Activated naive CD8-positive, alpha-beta T cell treated with anti-CD3 and anti-CD28 coated beads, Interleukin-2, amount 50 U/mL, for 16 hours (primary cell): ENCODE results near the gene STKLD1.
"Not testable (repeated sequence)": the region's sequence is repeated elsewhere in the genome, so short reads cannot be mapped to it uniquely, and the experiment has no call there.

Experiments used
- DNase-seq: peaks from one replicate; pipeline ENCODE4 v3.0.0-alpha.2; 2020; ENCODE audit warnings: low read depth, low spot score

STKLD1 gene

DNA sequence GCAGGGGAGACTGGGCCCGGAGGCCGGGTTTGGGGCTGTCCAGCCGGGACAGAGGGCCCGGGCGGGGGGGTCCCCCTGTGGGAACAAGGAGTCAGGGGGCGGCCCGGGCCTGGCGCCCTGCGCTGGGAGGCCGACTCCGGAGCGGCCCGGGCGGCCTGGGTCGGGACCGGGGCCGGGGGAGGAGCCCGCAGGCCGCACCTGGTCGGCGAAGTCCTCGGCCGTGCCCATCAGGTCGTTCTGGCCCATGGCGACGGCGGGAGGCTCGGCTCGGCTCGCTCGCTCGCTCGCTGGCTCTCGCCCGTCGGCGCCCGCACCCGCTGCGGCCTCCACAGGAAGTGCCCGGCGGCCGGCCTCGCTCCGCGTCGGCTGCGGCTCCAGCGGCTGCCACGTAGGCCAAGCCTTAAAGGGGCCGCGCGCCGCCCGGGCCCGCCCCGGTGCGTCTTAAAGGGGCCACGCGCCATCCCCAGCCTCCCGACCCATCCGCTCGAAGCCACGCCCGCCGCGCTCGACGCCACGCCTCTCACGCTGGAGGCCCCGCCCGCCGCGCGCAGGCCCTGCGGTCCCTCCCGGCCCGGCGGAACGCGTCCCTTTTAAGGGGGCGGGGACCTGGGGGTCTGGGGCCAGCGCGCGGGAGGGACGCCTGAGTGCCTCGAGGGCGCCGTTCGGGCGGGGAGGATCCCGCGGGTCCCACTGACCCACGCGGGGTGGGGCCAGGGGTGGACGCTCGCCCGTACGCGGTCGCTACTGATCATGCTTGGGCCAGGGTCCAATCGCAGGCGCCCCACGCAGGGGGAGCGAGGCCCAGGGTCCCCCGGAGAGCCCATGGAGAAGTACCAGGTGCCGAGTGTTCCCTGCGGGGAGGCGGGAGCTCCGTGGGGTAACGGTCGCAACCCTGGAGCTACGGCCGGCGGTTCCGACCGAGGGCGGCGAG lies at the start of gene STKLD1, which contains the start of gene SURF4:
Gene STKLD1, plus strand, starts transcription at position 643 of the 931 bp plus-strand sequence. Its CDS starts 108 bp downstream, at position 751.
Gene SURF4, minus strand, starts transcription at position 337 of the 931 bp plus-strand sequence. Its CDS starts 91 bp downstream, at position 246.
- DNase-seq: peak; percentile 88

DNA sequence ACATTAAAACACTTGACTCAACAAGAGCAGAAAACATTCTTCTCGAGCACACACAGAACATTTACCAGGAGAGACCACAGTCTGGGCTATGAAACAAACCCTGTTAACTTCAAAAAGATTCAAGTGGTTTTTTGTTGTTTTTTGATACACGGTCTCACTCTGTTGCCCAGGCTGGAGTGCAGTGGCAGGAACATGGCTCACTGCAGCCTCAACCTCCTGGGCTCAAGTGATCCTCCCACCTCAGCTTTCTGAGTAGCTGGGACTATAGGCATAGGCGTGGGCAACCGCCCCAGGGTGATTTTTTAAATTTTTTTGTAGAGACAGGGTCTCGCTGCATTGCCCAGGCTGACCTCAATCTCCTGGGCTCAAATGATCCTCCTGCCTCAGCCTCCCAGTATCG lies 49.1 kb upstream of the STKLD1 start:
- DNase-seq: not testable (repeated sequence)

DNA sequence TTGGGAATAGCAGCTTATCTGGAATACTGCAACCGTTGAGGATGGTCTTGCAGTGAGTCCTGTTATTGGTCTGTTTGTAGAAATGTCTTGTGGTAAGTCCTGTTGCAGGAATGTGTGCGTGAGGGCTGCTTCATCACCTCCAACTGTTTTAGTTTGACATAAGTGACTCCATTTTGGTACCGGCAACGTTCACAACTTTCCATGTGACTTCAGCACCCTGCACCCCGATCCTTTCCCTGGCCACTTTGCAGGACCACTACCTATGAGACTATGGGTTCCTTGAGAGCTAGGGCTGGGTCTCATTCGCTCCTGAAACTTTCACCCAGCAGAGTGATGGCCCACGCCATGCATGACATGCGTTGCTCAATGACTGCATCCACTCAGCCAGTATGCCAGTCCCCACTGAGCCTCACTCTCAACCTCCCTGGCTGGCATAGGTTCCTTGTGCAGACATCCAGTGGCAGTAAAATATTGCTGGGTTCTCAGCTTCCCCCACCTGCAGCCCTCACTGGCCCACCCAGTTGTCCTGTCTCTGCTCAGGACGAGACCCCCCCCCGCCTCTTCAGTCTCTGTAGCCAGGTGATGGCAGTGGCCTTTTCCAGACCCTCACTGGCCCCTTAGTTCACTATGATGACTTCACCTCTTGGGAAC lies 48.2 kb upstream of the STKLD1 start:
- DNase-seq: no peak

DNA sequence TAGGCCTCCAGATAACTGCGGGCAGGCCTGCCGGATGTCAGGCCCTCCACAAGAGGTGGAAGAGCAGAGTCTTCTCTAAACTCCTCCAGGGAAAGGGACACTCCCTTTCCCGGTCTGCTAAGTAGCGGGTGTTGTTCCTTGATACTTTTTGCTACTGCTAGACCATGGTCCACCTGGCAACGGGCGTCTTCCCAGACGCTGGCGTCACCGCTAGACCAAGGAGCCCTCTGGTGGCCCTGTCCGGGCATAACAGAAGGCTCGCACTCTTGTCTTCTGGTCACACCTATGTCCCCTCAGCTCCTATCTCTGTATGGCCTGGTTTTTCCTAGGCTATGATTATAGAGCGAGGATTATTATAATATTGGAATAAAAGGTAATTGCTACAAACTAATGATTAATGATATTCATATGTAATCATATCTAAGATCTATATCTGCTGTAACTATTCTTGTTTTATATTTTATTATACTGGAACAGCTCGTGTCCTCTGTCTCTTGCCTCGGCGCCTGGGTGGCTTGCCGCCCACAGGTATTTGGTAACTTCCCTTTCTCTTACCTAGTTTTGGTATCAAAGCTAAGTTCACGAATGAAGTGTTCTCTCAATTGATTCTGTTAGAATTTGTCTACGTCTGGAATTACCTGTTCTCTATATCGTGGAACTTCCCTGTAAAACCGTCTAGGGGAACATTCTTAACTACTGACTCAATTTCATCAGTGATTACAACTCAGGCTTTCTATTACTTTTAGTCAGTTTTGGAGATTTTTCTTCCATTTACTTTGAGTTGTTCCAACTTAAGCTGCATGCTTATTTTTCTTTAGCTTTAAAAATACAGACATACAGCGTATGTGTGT lies 46.6 kb upstream of the STKLD1 start:
- not testable (repeated sequence) for DNase-seq

DNA sequence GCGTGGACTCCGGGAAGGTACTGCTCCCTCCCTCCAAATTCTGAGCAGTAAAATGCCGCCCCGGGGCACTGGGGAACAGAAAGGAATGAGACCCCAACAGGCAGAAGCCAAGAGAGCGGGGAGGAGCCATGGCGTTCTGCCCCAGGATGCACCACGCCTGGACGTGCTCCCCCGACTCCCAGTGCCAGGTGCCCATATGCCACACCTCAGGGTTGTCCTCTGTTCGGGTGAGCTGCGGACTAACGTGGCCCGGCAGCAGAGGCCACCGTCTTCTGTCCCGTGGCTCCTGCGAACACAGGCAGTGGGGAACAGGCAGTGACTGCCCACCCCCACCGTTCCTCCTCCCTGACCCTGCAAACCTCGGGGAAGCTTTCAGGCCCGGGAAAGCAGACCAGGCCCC lies 44.9 kb upstream of the STKLD1 start:
- DNase-seq: no peak

DNA sequence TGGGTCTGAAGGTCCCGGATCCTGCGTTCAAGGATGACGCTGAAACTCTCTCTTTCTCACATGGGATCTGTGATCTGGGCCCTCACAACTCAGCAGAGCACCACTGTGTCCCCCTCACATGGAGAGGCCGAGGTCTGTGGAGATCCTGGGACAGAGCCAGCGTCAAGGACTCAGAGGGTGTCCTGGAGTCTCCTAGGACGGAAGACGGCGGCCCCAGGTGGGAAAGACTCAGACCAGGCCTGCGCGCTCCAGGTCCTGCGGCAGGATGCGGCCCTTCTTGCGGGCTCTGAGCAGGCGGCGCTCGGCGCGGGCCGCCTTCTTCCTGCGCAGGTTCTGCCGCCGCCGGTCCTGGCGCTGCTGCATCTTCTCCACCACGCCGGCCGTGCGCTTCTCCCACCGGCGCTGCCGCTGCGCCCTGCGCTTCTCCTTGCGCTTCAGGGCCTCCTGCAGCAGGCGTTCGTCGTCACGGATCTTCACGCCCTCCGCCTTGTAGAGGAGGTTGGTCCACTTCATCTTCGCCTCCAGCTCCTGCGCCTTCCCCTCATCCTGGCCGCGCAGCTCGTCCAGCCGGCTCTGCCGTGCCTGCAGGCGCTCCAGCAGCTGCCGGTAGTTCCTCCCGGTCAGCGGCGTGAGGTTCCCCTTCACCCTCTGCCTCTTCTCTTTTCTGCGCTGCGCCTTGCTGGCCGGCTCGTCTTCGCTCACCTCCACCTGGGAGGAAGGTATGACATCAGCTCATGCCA lies 44.4 kb upstream of the STKLD1 start:
- DNase-seq: no peak

DNA sequence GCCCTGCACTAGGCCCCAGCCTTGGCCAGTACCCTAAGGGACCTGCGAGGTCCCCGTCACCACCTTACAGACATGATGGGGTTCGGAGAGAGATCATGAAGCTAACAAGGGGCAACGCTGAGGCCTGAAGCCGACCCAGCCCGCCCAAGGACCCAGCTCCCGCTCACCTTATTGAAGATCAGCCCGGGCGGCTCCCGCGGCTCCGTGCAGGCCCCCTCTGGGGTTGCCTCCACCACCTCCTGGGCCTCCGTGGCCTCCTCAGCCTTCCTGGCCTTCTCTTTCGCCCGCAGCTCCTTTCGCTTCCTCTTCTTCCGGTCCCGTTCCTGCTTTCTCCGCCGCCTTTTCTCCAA lies 43.8 kb upstream of the STKLD1 start:
- DNase-seq: no peak

DNA sequence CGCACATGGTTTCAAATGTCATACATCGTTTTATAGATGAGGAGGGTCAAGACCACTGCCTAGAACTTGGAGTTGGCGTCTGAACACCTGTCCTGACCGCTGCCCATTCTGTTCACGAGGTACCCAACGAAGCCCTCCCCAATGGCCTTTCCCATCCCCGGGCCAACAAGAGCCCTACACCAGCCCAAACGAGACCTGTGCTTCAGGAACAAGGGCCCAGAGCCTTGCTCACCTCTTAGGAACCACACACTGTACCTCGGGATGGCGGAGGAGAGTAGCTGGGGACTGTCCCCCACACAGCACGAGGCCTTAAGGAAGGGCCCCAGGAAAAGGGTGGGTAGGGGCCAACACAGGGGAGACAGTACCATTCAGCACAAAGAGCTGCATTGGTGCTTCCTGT lies 43.2 kb upstream of the STKLD1 start:
- DNase-seq: no peak

DNA sequence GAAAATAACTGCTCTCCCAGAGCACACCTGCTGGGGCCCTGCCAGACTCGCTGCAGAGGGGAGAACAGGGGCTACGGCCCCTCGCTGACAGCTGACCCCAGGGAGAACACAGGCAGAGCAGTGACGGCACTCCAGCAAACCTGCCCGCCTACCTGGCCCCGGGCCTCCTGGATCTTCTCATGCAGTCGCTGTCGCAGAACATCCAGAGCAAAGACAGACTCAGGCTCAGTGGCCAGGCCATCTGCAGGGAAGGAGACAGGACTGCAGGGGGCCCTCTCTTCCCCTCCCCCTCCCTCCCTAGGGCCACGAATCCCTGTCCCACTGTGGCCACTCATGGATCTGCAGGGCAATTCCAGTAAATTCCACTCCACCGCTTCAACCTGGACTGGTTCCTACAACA lies 42.6 kb upstream of the STKLD1 start:
- no peak for DNase-seq

DNA sequence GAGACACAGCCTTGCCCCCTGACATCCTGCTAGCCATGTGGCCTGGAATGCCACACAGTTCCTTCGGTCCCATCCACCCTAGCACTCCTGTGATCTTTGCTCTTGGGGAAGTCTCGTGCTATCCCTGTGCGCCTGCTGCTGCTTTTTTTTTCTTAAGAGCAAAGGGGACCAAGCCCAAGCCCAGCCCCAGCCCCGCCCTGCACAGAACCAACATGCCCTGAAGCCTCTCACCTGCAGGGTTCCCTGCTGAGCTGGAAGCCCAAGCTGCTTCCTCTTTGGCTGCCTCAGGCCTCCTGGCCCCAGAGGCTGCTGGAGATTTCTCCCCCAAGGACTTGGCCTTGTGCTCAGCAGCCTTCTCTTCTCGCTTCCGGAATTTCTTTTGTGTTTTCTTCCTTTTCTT lies 42.0 kb upstream of the STKLD1 start:
- no peak for DNase-seq

DNA sequence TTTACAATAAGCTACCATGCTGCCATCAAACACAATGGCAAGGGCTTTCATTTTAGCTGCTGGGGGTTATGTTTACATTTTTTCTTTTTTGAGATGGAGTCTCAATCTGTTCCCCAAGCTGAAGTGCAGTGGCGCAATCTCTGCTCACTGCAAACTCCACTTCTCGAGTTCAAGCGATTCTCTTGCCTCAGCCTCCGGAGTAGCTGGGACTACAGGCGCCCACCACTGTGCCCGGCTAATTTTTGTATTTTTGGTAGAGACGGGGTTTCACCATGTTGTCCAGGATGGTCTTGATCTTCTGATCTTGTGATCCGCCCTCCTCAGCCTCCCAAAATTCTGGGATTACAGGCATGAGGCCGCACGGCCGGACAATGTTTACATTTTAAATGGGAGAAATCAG lies 41.3 kb upstream of the STKLD1 start:
- DNase-seq: not testable (repeated sequence)

DNA sequence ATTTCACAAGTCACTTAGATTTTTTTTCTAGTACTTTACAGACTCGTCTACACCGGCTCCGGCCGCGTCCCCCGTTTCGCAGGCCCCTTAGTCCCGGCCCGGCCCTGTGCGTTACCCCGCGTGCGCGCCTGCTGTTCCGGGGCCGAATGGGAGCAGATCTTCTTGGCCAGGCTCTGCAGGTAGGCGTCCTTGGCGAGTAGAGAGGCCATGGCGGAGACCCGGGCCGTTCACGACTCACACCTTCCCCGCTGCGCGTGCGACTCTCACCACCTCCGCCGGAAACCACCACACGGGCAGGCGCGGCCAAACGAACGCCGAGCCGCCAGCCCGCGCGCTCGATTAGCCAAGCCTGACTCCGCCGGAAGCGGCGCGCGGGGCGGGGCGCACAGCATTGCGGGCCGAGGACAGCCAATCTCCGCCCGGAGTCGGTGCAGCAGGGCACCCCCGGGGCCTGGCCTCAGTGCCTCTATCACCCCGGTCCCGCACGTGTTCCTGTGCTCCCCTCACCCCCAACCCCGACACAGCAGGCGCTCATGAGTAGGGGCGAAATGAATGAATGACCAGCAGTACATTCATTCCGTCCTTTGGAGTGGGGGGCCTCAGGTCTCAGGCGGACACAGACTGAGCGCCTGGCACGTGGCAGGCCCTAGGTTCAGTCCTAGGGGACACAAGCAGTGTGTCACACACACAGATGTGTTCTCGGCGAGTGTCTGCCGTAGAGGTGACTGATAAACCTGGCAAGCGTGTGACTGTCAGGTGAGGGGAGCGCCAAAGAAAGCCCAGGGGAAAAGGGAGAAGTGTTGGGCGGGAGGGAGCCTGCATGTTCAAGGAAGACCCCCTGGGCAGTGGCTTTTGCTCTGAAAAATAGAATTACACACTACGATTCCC lies 40.0 kb upstream of the STKLD1 start, which contains the start of gene SURF6:
Gene SURF6, minus strand, starts transcription at position 265 of the 888 bp plus-strand sequence. Its CDS starts 56 bp downstream, at position 209.
- peak; percentile 87 for DNase-seq

DNA sequence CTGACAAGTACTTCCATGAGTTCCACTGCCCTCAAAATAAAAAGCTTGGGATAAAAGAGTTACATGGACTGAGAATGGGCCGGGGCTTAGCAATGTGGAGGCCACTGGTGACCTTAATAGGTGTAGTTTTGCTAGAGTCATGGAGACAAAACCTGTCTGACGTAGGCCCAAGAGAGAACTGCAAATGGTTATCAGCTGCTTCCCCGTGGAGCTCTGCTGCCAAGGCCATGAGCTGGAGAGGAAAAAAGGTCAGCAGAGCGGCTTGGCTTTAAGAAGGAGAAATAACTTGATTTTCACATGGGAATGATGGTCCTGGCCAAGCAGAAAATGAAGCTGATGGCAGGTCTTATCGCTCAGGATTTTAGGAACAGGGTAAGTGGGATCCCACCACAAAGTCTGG lies 36.5 kb upstream of the STKLD1 start:
- DNase-seq: no peak

DNA sequence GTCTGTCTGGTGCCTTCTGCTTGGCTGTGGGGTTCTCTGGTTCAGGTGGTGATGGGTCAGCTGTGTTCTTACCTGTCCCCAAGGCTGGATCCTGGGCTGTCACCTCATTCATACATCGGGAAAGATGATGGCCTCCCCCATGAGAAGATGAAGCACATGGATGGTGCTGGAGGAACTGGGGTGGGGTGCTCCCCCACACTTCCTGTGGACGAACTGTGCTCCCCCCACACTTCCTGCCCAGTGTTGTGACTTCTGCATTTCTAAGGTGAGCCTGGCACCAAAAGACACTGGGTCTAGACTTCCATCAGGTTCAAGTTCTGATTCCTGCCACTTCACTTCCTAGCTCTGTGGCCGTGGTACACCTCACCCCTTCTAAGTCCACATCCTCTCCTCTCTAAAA lies 35.9 kb upstream of the STKLD1 start:
- DNase-seq: no peak

DNA sequence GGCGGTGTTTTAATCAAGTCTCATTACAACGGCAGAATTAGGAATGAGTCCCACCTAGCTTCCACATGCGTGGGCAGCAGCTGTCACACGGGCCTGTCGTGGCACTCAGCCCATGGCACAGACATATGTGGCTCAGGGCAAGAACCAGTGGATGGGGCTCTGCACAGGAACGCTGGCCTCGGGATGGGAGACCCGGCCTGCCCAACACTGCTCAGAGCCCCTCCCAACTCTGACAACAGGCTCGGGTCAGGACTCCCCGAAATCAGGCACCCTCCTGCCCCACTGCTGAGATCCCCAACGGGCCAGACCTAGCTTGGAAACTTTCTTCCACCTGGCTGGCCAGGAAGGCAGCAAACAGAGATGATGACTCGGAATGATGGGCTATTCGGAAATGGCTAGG lies 35.2 kb upstream of the STKLD1 start:
- DNase-seq: no peak

DNA sequence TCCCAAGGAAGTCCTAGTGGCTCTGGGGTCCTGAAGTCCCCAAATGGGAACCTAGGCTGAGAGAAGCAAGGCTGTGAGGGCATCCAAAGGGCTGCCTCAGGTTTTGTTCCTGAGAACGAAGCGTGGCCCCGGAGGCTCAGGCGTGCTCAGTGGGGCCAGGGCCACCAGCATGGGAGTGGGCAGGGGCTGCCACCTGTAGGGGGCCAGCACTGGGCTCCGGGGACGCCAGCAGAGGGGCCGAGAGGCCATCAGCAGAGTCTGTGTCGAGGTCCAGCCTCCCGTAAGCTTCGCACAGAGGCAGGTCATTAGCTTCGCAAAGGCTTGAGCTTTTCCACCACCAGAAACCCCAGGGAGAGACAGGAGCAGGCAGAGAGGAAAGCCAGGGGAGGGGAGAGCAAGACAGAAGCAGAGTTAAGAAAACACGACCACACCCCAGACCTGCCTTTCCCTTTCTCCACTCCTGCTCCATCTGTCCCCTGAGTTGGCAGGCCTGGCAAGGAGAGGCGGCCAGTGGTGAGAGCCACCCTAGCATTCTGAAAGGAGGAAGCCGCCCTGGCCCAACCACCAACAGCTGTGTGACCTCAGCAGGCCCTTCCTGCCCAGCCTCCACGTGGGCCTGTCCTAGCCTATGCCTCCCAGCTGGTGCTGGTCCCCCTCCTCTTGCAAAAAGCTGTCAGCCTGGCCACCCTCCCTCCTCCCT lies 34.6 kb upstream of the STKLD1 start:
- no peak for DNase-seq

DNA sequence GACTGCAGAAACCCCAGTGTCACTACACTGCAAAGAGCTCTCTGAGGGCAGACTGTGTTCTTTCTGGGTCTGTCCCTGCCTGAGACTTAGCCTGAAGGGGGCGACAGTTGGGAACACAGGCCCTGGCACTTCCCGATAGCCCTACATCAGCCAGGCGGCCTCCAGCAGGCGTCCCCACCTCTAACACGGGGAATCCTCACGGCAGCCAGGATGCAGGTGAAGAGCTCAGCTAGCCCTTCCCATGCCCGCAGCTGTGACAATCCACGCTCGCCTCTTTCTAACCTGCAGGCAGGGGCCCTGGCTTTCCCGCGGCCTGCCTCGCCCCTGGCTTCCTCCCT lies 34.1 kb upstream of the STKLD1 start:
- DNase-seq: no peak

DNA sequence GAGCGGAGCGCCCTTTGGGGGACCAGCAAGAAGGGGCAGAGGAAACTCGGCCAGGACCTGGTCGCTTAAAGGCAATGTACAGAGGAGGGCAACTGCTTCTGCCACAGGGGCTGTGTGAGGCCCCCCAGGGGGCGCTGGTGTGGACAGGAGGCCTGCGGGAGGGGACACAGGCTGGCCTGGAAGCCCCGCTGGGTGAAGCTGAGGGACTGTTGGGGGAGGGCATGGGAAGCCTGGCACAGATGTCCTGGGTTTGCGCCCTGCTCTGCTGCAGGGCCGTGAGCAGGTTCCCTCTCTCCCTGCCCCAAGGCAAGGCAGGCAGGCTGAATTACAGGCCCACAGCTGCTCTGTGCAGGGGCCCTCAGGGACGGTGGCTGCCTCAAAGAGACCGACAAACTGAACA lies 33.6 kb upstream of the STKLD1 start:
- no peak for DNase-seq

DNA sequence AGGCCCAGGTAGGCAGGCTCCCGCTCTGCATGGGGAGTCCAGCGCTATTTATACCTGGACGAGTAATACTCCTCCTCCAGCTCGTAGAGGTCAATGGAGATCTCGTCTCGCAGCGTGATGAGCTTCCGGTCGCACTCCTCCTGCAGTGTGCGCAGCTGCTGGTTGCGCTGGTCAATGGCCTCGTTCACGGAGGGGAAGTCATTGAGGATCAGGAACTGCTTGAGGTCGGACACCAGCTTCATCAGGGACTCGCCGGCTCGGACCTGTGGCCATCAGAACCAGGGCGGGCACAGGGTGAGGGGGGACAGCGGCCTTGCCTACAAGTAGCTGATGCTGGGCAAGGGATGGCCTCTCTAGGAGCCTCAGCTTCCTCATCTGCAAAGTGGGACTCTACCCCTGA lies 32.1 kb upstream of the STKLD1 start:
- DNase-seq: no peak

DNA sequence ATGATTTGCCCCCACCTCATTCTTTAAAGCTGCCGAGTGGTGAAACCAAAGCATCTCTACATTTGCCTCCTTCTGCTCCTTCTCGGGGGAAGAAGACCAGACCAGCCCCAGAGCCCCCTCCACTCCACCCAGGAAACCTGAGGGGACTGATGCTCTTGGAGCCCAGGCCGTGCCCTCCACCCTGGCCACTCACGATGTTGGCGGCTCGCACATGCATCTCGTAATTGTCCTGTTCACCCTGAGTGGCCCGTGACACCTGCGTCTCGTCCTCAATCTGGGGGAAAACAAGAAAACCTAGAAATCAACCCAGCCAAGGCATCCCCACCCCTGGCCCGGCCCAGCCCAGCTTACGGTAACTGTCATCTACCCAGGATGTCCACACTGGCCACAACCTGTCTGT lies 31.2 kb upstream of the STKLD1 start:
- no peak for DNase-seq
